Activated T-cell treated with anti-CD3 and anti-CD28 coated beads, Interleukin-2, amount 50 U/mL, for 48 hours (primary cell): ENCODE measurements around the gene TXNRD1.
"Not testable (repeated sequence)": the region's sequence is repeated elsewhere in the genome, so short reads cannot be mapped to it uniquely, and the experiment has no call there.

Source experiments
- DNase-seq, 2 experiments: peaks; one replicate each; pipeline ENCODE4 v3.0.0-alpha.2; 2020

TXNRD1 gene

DNA sequence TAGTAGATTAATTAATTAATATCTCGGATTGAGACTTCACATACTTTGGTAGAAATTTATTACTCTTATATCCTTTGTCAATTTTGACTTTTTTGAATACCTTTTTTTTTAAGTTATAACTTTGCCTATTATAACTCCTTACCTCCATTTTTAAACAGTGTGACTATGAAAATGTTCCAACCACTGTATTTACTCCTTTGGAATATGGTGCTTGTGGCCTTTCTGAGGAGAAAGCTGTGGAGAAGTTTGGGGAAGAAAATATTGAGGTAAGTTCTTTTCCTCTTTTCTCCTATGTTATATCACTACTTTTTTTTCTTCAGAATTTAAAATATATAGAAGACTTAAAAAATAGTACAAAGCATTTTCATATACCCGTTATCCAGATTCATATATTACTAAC, 115.8 kb downstream of the TXNRD1 start:
- no peak for DNase-seq

DNA sequence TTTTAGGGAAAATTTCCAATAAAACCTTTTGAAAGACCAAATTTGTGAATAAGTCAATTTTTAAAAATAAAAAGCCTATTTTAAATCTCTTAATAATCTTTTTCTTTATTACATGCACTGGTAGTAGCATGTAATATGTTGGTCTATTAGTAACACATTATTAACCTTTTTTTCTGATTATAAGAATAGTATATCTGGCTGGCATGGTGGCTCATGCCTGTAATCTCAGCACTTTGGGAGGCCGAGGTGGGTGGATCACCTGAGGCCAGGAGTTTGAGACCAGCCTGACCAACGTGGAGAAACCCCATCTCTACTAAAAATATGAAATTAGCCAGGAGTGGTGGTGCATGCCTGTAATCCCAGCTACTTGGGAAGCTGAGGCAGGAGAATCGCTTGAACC, 116.7 kb downstream of the TXNRD1 start:
- not testable (repeated sequence) for DNase-seq

DNA sequence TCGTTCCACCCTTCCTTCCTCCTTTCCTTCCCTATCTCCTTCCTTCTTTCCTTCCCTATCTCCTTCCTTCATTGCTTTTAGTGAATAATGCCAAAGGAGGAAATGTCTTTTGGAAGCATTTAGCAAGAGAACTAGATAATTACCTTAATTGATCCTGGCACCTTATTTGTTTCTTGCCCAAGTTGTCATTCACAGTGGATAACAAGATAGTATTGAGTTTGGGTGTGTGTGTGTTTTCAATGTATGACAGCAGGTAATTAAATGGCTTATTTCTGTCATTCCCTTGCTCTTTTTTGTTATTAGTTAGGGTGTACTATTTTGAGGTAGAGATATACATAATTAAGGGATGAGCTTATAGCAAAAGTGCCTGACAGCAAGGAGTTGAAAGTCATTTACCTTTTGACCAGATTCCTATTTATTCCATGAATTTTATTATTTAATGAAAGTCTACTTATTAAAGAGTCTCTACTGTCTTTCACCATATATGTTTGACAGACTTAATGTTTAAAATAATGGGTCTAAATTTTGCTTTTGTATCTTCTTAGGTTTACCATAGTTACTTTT, 118.2 kb downstream of the TXNRD1 start:
- DNase-seq = no peak

DNA sequence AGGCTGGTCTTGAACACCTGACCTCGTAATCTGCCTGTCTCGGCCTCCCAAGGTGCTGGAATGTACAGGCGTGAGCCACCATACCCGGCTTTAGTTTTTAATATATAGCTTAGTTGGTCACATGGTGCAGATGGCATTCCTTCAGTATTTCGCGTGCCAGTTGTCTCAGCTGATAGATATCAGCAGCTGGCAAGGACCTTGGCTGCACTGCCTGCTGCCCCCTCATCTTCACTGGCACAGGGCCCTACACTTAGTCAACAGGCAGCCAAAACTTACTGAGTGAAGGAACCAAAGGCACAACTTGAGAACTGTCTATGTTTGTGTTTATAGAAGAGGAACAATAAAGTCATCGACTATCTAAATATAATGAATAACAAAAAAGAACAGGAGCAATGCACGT, 119.0 kb downstream of the TXNRD1 start:
- no peak for DNase-seq

DNA sequence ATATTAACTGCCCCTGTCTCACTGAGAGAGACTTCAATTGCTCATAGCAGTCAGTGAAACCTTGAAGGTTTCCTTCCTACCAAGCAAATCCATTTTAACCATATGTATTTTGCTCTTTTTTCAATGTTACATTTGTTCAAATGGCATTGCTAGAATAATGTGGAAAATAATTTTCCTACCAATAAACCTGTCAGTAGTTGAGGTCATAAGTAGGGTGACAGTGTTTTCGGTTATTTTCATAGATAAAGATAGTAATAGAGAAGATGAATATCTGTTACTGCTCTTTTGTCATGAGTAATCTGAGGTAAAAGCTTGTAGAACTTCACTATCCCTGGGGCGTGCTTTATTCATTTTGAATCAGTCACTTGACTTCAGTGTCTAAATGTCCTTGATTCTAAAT, 120.5 kb downstream of the TXNRD1 start:
- DNase-seq = no peak

- DNase-seq = no peak
Observed at GRCh38 chr12:104337030-104337558, 121.5 kb downstream of the TXNRD1 start.

DNA sequence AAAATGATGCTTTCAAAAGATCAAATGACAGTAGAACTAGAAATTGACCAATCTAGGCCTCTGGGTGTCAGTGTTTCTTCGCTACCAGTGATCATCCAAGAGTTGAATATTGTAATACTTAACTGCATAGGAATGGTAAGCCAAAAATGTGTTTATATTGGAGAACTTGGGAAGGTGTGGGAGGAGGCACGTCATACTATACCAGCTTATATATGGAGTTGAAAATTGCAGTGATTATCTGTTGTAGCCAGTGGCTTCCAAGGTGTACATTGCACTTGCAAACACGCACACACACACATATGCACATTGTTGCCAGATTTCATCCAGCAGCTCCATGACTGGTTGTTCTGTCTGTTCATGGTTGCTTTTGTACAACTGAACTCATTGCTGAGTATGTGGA, 124.1 kb downstream of the TXNRD1 start:
- no peak for DNase-seq

DNA sequence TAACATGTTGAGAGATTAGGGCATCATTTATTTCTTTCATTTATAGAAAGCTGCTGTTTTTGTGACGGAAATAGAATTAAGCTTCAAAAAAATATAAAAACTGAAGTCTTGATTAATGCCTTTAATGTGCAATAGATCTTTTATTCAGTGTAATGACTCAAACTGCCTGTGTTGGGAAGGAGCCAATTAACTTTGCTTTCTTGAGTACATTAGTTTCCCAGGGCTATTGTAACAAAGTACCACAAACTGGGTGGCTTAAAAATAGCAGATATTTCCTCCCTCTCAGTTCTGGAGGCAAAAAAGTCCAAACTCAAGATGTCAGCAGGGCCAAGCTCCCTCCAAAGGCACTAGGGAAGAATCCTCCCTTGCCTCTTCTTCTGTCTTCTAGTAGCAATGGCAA, 124.6 kb downstream of the TXNRD1 start:
- no peak for DNase-seq

DNA sequence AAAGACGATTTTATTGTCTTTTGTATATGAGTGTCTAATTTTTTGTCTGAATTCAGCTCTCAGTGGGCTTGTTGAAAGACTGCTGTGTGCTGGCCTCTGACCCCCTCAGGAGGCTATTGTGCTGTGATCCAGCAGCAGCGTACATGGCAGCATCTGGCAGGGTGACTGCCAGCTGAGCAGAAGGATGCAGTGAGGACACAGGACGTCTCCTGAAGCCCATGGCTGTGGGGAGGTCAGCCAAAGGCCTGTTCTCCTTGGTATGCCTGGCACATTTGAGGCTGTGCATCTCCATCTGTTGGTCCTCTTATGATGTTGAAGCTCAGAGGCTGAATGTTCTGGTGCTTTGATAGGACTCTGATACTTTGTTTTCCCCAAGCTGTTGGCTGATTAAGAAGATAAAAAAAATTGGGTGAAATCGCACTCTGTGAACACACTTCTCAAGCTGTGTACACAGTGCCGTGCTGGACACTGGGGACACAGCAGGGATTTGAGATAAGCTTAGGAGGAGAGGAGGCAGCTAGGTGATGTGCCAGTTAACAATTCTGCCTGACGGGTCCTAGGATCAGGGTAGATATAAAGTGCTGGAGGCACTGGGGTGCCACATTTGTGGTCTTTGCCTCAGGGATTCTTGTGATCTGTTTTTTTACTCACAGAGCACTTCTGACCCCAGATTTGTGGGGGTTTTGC, 125.5 kb downstream of the TXNRD1 start:
- DNase-seq = no peak

DNA sequence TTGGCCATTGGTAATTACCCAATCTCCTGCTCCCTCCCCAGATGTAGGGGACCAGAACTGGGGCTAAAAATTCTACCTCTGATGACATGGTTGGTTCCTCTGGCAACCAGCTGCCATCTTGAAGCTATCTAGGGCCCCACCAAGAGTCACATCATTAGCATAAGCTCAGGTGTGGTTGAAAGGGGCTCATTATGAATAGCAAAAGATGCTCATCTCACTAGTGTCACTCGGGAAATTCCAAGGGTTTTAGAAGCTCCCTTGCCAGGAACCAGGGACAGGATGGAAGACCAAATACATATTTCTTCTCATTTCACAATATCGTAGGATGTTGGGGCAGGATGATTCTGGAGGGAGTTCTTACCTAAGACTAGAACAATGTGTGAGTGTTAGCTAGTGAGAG, 126.6 kb downstream of the TXNRD1 start:
- no peak for DNase-seq

DNA sequence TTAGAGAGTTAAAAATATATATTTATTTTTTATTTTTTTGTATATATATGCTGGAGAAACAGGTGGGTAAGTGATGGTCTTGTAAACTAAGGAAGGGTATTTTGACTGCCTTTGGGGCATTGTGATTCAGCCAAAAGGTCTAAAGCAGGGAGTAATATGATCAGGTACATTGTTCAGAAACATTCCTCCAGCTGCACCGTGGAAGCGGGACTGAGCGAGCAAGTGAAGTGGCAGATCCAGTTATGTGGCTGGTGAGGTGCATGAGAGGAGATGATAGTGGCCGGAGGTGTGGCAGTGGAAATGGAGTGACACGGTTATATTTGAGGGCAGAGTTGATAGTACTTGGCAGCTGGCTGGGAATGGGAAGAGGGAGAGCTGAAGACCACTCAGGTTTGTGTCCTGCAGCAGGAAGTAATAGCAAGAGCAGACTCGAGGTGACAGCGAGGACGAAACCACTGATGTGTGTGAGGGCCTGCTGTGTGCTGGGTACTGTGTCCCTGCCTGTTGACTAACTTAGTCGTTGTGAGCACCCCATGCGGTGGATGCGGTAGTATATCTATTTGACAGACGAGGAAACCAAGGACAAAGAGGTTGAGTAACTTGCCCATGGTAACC, 127.2 kb downstream of the TXNRD1 start:
- DNase-seq = no peak

DNA sequence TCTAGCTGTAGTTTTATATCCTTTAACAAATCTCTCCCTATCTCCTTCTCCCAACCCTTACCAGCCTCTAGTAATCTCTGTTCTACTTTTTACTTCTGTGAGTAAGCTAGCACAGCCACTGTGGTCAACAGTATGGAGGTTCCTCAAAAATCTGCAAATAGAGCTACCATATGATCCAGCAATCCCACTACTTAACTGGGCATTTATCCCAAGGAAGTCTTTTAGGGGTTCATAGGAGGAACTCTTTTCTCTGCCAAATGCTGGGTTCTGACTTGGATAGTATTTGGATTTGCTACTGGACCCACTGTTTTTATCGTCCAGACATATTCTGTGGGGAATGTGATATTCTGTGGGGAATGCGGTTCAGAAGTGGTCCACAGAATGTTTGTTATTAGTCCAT, 129.1 kb downstream of the TXNRD1 start:
- no peak for DNase-seq

DNA sequence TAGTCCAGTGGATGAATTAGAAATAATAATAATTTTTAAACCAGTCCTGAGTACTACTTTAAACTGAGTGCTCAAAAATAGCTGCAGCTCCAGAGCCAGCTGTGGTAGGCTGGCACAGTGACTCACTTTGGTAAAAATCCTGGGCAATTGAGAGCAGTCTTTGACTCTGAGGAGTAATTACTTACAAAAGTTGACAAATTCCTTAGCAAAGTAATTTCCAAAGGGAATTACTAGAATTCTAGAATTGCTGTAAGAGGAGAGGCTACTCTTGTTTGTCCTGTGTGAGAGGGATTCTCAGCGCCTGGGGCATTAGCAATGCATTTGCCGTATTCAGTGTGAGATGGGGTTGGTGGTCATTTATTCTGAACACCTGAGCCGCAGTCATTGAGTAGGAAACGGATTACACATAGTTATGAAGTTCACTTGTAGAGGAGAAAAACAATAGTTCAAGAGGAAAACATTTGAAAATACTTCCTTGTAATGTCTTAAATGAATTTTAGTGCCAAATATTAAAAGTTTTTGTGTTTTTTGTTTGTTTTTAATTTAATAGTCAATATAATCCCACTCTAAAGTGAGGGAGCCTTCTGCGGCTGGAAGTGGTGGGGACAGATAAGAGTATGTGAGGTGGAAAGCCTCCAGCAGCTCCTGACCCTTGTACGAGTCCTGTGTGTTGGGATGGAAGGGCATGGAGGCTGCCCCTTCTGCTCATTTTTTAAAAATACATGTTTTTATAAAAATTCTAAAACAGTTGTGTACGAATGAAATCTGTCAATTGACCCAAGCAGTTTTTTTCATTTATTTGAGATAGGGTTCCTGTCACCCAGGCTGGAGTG, 129.9 kb downstream of the TXNRD1 start:
- no peak for DNase-seq

DNA sequence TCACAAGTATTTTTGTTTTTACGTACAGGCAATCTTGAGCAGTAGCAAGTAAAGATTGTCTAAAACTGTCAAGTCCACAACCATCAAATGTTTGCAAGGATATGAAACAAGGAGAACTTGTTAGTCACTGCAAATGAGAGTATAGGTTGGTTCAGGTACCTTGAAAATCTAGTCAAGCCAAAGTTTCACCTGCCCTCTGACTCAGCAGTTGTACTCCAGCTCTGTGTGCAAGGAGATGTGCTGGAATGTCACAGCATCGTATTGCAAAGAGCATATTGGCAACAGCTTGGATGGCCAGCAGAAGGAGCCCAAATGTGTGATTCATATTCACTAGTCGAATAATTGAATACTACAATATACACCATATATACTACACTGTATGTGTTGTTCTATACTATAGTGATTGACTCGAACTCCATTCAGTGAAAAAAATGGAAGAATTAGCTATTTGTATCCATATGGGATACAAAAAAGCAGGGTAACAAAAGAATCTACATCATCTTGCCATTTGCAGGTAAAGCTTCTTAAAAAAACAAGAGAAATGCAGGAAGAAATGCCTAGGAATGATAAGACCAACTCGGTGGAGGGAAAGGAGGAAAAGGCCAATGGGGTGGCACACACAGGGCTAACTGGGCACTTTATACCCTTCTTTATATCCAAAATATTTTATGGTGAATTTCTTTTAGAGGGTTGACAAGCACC, 131.9 kb downstream of the TXNRD1 start:
- DNase-seq = no peak

GRCh38 chr12:104348283-104348993, 132.9 kb downstream of the TXNRD1 start:
- DNase-seq = no peak

DNA sequence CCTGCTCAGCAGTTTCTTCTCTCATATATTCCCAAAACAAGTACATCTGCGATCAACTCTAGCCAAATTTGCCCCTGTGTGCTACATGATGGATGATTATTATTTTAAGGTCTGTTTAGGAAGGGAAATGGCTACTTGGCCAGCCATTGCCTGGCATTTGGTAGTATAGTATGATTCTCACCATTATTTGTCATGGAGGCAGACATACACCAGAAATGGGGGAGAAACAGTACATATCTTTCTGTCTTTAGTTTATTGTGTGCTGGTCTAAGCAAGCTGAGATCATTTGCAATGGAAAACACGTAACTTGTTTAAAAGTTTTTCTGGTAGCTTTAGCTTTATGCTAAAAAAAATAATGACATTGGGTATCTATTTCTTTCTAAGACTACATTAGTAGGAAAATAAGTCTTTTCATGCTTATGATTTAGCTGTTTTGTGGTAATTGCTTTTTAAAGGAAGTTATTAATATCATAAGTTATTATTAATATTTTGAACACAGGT, 133.5 kb downstream of the TXNRD1 start:
- no peak for DNase-seq

GRCh38 chr12:104350211-104351056, 134.9 kb downstream of the TXNRD1 start:
- DNase-seq = no peak

DNA sequence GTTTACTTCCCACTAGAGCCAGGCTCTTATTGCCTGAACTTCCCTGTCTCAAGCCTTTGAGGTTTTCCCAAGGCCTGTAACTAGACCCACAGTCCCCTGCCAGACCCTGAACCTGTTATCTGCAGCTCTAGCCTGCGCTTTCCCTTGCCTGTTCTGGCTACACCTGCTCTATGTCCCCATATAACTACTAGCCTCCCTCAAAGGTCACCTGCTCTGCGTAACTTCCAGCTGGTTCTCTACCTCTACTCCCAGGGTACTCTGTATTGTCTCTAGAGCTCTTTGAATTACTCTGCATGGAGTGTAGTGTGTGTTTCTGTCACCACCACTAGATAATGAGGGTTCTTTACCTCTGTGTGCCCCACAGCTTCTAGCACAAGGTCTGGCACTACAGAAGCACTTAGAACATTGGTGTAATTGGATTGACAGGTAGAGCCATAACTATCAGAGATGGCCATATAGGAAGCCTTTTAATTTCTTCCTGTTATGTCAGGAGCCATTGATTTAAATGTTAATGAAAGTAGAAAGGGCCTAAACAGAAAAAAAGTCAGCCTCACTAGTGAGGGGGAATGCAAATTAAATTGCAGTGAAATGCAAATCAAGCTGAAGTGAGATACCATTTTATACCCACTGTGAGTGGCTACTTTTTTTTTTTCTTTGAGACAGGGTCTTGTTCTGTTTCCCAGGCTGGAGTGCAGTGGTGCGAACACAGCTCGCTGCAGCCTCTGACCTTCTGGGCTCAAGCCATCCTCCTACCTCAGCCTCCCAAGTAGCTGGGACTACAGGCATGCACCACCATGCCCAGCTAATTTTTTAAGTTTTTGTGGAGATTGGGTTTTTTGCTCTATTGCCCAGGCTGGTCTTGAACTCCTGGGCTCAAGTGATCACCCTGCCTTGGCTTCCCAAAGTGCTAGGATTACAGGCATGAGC, 135.7 kb downstream of the TXNRD1 start:
- no peak for DNase-seq

- DNase-seq = no peak
Observed at GRCh38 chr12:104352106-104352713, 136.6 kb downstream of the TXNRD1 start.
